ES-I3 (cell line): ENCODE measurements around the gene ANKRD18B.
"Not testable (repeated sequence)": the region's sequence is repeated elsewhere in the genome, so short reads cannot be mapped to it uniquely, and the experiment has no call there.

Experiments
- H3K36me3 ChIP-seq: 2 replicates; pipeline ENCODE4 v1.6.1; 2013; ENCODE audit warnings: mild to moderate bottlenecking, low read length, control low read depth, moderate library complexity; ENCODE audit not compliant: insufficient read depth
- H3K4me1 ChIP-seq: 2 replicates; pipeline ENCODE4 v1.6.1; 2013; ENCODE audit warnings: mild to moderate bottlenecking, control low read depth, low read length; ENCODE audit not compliant: insufficient read depth
- H3K9ac ChIP-seq: 2 replicates; pipeline ENCODE4 v1.6.1; 2013; ENCODE audit warnings: low read depth, mild to moderate bottlenecking, low read length, moderate library complexity
- H3K9me3 ChIP-seq: 2 replicates; pipeline ENCODE4 v1.6.1; 2013; ENCODE audit warnings: mild to moderate bottlenecking, low read length, moderate library complexity; ENCODE audit not compliant: control insufficient read depth, insufficient read depth

ANKRD18B gene

DNA sequence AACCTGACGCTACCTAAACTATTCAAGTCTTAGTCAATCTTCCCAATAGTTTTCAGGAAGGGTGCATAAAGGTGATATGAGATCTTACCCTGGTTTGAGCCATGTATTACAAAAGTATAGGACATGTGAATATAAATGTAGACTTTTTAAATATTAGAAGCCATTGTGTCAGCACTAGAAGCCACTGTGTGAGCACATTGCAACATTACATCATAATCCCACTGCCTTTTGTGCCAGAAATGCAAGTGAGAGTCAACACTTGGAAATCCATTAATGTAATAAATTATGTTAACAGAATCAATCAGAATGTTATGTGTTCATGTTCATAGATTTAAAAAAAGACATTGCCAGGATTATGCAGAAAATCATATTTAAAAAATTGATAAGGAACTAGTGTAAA is 7.7 kb upstream of the ANKRD18B start:
- H3K9me3 ChIP-seq, H3K36me3 ChIP-seq, H3K9ac ChIP-seq, H3K4me1 ChIP-seq: not testable (repeated sequence)

- H3K4me1 ChIP-seq, result peaks cover 4% of the 10 kb centered on the region
- H3K9me3 ChIP-seq, result no peaks in the 10 kb centered on the region
- no peaks in the 10 kb centered on the region for H3K36me3 ChIP-seq
- H3K9ac ChIP-seq, result no peak overlapping the region
Observed at GRCh38 chr9:33517373-33517772, 6.7 kb upstream of the ANKRD18B start.

- H3K9ac ChIP-seq, H3K9me3 ChIP-seq, H3K4me1 ChIP-seq, H3K36me3 ChIP-seq: not testable (repeated sequence)
Observed at GRCh38 chr9:33517934-33518577, 6.0 kb upstream of the ANKRD18B start.

- H3K4me1 ChIP-seq, H3K36me3 ChIP-seq, H3K9me3 ChIP-seq, H3K9ac ChIP-seq: not testable (repeated sequence)
Observed at GRCh38 chr9:33521861-33522260, 2.2 kb upstream of the ANKRD18B start.

DNA sequence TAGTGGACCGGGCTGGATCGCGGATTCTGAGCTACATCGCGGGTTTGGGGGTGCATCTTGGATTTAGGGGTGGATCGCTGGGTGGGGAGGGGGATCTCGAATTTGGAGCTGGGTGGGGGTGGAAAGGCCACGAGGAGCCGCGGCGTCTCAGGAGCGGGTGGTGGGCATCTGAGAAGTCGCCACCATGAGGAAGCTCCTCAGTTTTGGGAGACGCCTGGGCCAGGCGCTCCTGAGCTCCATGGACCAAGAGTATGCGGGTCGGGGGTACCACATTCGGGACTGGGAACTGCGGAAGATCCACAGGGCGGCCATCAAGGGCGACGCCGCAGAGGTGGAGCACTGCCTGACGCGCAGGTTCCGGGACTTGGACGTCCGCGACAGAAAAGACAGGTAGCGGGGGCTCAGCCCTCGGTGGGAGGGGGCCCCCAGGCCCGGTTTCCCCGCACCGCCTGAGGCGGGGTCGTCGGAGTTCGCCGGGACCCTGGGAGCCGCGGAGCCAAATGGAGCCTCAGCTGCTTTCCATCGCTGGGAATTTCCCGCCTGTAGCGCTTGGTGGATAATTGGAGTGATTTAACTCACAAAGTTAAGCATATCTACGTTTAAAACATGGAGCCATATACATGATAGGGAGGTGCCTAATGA is 376 bp downstream of the ANKRD18B start:
- no peaks in the 10 kb centered on the region for H3K4me1 ChIP-seq
- H3K36me3 ChIP-seq, result no peaks in the 10 kb centered on the region
- H3K9me3 ChIP-seq, result no peaks in the 10 kb centered on the region
- H3K9ac ChIP-seq, result peak overlapping the region; percentile 80

DNA sequence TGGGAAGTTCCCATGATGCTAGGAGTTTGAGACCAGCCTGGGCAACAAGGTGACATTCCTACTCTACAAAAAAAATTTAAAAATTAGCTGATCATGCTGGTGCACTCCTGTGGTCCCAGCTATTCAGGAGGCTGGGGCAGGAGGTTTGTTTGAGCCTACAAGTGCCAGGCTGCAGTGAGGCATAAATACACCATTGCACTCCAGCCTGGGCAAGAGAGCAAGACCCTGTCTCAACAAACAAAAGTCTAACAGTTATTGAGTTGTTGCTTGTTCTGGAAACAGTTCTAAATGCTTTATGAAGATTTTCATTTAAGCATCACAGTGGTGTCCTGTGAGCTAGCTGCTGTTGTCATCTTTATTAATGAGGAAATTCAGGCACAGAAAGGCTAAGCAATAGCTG is 4.0 kb downstream of the ANKRD18B start:
- not testable (repeated sequence) for H3K9me3 ChIP-seq, H3K4me1 ChIP-seq

DNA sequence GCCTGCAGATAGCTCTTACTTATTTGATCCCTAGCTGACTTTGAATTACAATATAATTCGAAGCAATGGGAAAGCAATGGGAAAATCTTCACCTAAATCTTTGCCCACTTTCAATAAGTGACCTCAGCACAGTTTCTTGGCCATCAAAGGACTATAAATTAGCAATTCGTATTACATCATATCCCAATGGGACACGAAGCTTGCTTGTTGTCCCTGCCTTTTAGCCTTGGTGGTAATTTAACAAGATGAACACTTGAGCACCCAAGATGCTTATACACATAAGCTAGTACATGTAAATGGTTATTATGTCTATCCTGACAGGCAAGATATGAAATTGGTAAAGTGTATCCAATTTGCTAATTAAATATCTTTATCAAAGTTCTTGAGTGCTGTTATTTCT is 9.9 kb downstream of the ANKRD18B start:
- not testable (repeated sequence) for H3K4me1 ChIP-seq, H3K9me3 ChIP-seq, H3K9ac ChIP-seq, H3K36me3 ChIP-seq

More for the DNA sequence above, 4.0 kb downstream of the ANKRD18B start:
- H3K36me3 ChIP-seq, H3K9ac ChIP-seq: not testable (repeated sequence)

- no peaks in the 10 kb centered on the region for H3K9me3 ChIP-seq
- H3K4me1 ChIP-seq, result no peaks in the 10 kb centered on the region
- no peak overlapping the region for H3K9ac ChIP-seq
- no peaks in the 10 kb centered on the region for H3K36me3 ChIP-seq
Observed at GRCh38 chr9:33535541-33535940, 11.5 kb downstream of the ANKRD18B start.

- not testable (repeated sequence) for H3K36me3 ChIP-seq, H3K9ac ChIP-seq, H3K4me1 ChIP-seq, H3K9me3 ChIP-seq
Observed at GRCh38 chr9:33543463-33543862, 19.4 kb downstream of the ANKRD18B start.

DNA sequence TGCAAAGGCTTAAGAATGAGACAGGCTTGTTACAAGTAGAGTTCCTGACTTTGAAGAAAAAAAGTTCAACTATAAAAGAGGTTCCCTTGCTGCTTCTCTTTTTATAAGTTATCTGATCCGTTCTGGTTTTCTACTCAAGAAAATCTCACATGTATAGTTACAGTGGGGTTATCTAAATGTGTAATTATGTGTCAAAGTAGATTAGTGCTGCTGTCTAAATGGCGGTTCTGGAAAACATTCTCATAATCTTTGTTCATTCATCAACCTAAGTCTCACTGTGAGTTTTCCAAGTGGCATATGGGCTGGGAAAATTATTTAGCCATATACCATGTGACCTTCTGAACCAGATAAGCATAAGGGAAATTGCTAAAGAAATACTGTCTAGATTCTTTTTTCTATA is 21.7 kb downstream of the ANKRD18B start:
- H3K9me3 ChIP-seq, H3K36me3 ChIP-seq, H3K4me1 ChIP-seq, H3K9ac ChIP-seq: not testable (repeated sequence)

- H3K9me3 ChIP-seq, H3K9ac ChIP-seq, H3K36me3 ChIP-seq, H3K4me1 ChIP-seq: not testable (repeated sequence)
Observed at GRCh38 chr9:33548816-33549215, 24.8 kb downstream of the ANKRD18B start.

DNA sequence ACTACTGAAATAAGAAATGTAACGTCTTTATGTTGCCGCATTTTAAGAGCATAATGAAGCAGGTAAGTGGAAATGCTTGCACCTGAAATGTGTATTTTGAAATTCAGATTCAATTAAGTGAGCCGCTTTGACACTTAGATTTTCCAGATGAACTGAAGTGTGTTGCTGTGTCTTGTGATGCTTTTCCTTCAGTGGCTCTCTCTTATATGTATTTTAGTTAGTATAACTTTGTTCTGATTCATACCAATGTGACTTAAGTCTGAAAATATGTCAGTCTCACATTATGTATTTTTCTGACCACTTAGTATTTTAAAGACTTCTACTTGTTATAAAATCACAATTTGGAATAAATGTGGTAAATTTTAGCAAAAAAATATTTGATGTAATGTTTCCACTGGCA is 25.4 kb downstream of the ANKRD18B start:
- H3K9ac ChIP-seq, H3K9me3 ChIP-seq, H3K36me3 ChIP-seq, H3K4me1 ChIP-seq: not testable (repeated sequence)

DNA sequence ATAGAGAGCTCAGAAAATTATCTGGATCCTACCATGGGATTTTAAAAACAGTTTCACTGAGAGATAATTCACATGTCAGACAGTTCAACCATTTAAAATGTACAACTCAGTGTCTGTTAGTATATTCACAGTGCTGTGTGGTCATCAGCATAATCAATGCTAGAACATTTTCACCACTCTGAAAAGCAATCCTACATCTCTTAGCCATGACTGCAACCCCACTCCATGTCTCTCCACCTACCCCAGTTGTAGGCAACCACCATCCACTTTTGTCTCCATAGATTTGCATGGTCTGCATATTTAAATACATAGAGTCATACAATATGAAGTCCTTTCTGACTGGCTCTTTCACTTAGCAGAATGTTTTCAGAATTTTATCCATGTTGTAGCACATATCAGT is 27.1 kb downstream of the ANKRD18B start:
- H3K4me1 ChIP-seq, H3K9ac ChIP-seq, H3K36me3 ChIP-seq, H3K9me3 ChIP-seq: not testable (repeated sequence)

DNA sequence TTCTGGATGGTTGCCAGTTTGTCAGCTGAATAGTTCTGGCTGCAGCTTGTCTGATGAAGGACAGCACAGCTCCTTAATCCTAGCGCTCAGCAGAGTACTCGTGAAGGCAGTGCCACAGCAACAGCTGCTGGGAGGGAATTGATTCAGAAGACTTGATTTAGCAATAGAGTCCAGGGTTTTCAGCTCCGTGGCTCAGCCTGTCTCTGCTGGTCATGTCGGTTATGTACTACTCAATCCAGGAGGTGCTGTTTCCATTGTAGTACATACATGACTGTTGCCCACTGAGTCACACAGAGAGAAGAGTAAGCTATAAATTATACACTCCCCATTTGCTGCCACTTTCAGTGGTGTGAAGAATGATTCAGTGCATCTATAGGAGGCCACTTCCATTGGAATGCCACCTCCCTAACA is 28.3 kb downstream of the ANKRD18B start:
- H3K36me3 ChIP-seq, H3K9ac ChIP-seq, H3K4me1 ChIP-seq, H3K9me3 ChIP-seq: not testable (repeated sequence)

DNA sequence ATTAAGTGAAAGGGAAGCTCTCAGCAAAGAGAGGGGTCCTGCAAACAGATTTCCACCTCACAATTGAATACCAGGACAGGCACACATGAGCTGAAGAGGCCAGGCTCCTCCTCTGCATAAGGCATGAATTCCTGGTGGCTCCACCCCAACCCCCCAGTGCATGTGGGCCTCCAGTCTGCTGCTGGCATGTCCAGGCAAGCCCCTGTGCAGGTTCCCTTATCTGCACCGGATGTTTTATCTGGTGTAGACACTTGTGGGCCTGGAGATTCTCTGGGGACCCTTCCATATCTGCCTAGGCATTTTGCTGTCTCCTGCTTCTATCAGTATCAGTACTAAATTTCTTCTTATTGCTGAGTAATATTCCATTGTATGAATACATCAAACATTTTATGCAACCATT is 36.2 kb downstream of the ANKRD18B start:
- not testable (repeated sequence) for H3K9me3 ChIP-seq, H3K9ac ChIP-seq, H3K36me3 ChIP-seq, H3K4me1 ChIP-seq

DNA sequence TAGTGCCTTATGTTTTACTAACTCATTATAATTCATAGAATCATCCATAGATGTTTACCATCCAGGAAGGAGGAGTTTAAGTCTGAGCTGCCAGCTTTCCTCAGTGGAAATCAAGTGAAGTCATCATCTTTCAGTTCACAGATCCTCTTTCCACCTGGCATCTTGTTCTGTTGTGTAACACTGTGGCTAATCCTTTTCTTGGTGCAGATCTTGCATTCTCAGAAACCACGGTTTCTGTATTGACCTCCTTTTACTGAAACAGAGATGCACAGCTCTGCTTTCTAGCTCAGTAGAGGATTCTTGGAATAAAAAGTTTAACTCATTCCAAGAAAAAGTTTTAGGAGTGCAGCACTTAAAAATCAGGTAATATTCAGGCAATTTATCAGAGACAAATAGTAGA is 38.1 kb downstream of the ANKRD18B start:
- H3K4me1 ChIP-seq, H3K9ac ChIP-seq, H3K9me3 ChIP-seq, H3K36me3 ChIP-seq: not testable (repeated sequence)
